ENCODE measurements around the gene STRAP.
"Not testable (repeated sequence)": the region's sequence is repeated elsewhere in the genome, so short reads cannot be mapped to it uniquely, and the experiment has no call there.

DNA sequence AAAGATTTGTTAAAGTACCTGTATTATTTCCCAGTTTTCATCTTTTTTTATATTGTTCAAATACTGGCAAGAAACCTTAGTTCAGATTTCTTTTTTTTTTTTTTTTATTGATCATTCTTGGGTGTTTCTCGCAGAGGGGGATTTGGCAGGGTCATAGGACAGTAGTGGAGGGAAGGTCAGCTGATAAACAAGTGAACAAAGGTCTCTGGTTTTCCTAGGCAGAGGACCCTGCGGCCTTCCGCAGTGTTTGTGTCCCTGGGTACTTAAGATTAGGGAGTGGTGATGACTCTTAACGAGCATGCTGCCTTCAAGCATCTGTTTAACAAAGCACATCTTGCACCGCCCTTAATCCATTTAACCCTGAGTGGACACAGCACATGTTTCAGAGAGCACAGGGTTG is 29.7 kb downstream of the STRAP start:
- TF ChIP-seq, protein P1, sequence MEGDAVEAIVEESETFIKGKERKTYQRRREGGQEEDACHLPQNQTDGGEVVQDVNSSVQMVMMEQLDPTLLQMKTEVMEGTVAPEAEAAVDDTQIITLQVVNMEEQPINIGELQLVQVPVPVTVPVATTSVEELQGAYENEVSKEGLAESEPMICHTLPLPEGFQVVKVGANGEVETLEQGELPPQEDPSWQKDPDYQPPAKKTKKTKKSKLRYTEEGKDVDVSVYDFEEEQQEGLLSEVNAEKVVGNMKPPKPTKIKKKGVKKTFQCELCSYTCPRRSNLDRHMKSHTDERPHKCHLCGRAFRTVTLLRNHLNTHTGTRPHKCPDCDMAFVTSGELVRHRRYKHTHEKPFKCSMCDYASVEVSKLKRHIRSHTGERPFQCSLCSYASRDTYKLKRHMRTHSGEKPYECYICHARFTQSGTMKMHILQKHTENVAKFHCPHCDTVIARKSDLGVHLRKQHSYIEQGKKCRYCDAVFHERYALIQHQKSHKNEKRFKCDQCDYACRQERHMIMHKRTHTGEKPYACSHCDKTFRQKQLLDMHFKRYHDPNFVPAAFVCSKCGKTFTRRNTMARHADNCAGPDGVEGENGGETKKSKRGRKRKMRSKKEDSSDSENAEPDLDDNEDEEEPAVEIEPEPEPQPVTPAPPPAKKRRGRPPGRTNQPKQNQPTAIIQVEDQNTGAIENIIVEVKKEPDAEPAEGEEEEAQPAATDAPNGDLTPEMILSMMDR (IDR thresholded peaks at IDR 0.05; ENCODE audit: low read depth, low read length, missing input control): not testable (repeated sequence)
- TF ChIP-seq HNF4A (conservative IDR thresholded peaks at IDR 0.05): peak; percentile 37 to 47

Measured in liver (tissue), 3 donors.